ENCODE results near the gene STAG1. TPM values are rescaled to one million over a fixed set of nuclear protein-coding genes. Genes with fewer than 3 reads are reported as not detected.
A peak's percentile ranks its signal among the peaks of the same experiment; 100 is the strongest.

The STAG1 gene
- total RNA-seq, 1 experiment from 2014 or later: 34.3 TPM

DNA sequence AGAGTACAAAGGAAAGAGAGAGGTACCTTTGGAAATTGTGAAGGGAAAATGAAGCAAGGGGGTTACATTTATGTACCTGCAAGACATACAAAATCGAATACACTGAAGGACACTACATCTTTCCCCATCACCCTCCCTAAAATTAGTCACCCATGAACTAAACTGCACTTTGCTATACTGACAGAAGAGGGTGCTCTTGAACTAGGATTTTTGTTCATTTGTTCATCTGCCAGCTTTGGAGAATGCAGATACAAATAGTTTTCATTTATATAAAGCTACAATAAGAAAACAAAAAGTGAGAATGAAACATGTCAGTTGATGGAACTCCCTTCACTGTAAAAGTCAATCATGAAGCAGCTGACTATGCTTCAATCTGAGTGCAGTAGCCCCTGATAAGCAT is 446.3 kb downstream of the STAG1 start:
- Histone ChIP-seq H3K4me1 (no peaks in the 10 kb centered on the region), H3K36me3 (peaks cover 12% of the 10 kb centered on the region)

DNA sequence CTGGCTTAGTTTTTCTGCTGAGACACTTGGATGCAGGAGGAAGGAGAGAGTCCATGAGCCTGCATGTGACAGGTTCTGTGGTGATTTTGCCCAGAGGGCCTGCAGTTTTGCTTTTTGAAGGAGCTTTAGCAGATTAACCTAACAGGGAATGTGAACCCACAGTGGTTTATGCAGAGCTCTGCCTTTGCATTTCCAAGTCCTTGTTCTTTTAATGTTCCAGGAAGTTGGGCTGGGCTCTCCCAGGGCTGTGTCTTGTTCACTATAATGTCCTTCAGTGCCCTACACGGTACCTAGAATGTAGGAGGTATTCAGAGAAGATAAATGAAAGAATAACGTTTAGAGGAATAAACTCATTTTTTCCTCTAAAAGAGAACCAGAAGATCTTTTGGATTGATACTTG is 451.7 kb downstream of the STAG1 start:
- no peak for DNase-seq
- Histone ChIP-seq H3K27ac (no peak overlapping the region), H3K4me3 (no peak overlapping the region), H3K9me3 (replicated peaks) (no peaks in the 10 kb centered on the region), H3K4me1 (no peaks in the 10 kb centered on the region), H3K36me3 (peaks cover 27% of the 10 kb centered on the region), H3K27me3 (no peaks in the 10 kb centered on the region)

More for the DNA sequence above, 446.3 kb downstream of the STAG1 start:
- H3K4me3 ChIP-seq: no peak overlapping the region
- 0 out of 2 replicates have a peak, but pooled peaks cover 6% of the 10 kb centered on the region for H3K9me3 ChIP-seq (replicated peaks)
- peak in 1 of 2 experiments; percentile 70 for DNase-seq
- H3K27me3 ChIP-seq: no peaks in the 10 kb centered on the region
- H3K27ac ChIP-seq: no peak overlapping the region

DNA sequence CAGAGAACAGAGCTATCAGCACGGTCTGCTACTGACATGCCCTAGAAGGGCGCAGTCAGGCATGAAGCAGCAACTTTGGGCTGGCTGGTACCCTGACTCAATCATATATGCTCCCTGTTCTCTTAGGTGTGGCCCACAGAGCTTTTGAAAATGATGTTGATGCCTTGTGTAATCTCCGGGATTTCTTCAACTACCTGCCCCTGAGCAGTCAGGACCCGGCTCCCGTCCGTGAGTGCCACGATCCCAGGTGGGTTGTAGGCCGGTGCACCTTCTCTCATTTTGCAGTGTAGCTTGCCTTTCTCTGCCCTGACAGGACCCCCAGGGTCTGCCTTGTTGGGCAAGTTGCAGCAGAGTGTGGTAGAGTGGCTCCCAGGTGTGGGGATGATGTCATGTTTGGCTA is 454.4 kb downstream of the STAG1 start:
- H3K4me3 ChIP-seq: no peak overlapping the region

DNA sequence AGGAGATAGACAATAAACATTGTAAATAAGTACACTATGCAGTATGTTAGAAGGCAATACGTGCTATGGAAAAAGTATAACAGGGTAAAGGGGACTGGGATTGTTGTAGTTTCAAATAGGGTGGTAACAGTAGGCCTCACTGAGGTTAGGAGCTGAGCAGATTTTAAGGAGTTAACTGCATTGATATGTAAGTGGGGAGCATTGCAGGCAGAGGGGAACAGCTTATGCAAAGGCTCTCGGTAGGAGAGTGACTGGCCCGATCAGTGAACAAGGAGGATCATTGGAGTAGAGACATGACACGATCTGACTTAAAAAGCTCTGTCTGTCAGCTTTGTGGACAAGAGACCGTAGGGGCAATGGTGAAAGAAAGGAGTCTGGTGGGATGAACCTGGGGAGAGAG is 455.2 kb downstream of the STAG1 start:
- H3K36me3 ChIP-seq: peaks cover 35% of the 10 kb centered on the region
- no peaks in the 10 kb centered on the region for H3K27me3 ChIP-seq
- H3K27ac ChIP-seq: no peak overlapping the region
- no peak overlapping the region for H3K4me3 ChIP-seq
- H3K9me3 ChIP-seq (replicated peaks): no peaks in the 10 kb centered on the region
- DNase-seq: no peak
- no peaks in the 10 kb centered on the region for H3K4me1 ChIP-seq

More for the DNA sequence above, 454.4 kb downstream of the STAG1 start:
- DNase-seq: no peak
- Histone ChIP-seq H3K27me3 (no peaks in the 10 kb centered on the region), H3K4me1 (no peaks in the 10 kb centered on the region), H3K36me3 (peaks cover 35% of the 10 kb centered on the region), H3K27ac (no peak overlapping the region), H3K9me3 (replicated peaks) (no peaks in the 10 kb centered on the region)

DNA sequence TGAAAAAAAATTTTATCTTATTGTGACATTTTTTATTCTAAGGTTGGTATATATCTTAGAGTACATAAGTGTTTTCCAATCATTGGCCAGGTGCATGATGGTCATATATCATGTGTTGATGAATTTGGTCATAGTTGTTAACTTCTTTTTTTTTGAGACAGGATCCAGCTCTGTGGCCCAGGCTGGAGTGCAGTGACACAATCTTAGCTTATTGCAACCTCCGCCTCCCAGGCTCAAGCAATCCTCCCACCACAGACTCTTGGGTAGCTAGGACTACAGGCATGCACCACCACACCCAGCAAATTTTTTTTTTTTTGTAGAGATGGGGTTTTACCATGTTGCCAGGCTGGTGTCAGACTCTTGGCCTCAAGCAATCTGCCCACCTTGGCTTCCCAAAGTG is 458.0 kb downstream of the STAG1 start:
- no peaks in the 10 kb centered on the region for H3K9me3 ChIP-seq (replicated peaks)
- H3K36me3 ChIP-seq: peaks cover 23% of the 10 kb centered on the region

DNA sequence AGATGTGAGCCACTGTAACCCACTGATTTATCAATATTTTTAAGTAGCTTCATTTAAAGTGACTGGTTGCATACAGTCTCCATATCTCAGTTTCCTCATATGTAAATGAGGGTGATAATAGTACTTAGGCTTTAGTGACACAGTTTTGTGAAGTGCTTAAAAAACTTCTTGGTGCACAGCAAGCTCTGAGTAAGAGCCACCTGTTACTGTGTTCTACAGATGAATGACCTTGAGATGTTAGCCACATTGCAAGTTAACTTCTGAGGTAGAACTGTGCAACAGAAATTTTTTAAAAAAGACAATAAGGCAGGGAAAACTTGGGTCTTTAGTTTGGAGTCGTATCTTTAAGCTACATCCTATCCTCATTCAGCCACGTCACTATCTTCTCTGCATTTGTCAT is 458.9 kb downstream of the STAG1 start:
- H3K27ac ChIP-seq: no peak overlapping the region
- no peaks in the 10 kb centered on the region for H3K9me3 ChIP-seq (replicated peaks)
- H3K27me3 ChIP-seq: no peaks in the 10 kb centered on the region
- H3K36me3 ChIP-seq: peaks cover 19% of the 10 kb centered on the region
- H3K4me1 ChIP-seq: no peaks in the 10 kb centered on the region
- H3K4me3 ChIP-seq: no peak overlapping the region
- no peak for DNase-seq

More for the DNA sequence above, 458.0 kb downstream of the STAG1 start:
- no peaks in the 10 kb centered on the region for H3K27me3 ChIP-seq
- H3K4me1 ChIP-seq: no peaks in the 10 kb centered on the region
- H3K4me3 ChIP-seq: no peak overlapping the region
- H3K27ac ChIP-seq: no peak overlapping the region
- DNase-seq: no peak

DNA sequence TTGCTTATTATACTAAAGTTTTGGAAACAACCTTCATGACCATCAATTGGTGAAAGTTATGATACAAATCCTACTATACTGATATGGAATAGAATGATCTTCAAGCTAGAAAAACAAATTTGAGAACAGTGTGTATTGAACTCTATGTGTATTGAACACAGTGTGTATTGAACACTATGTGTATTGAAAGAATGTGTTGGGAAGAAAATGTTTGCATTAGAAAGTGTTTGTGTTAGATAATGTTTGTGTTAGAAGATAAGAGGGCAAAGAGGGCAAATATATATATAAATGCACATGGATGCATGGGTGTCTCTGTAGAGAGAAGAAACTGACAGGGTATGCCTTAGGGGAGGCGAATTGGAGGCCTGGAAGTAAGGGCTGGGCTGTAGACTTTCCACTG is 459.7 kb downstream of the STAG1 start:
- no peaks in the 10 kb centered on the region for H3K27me3 ChIP-seq
- H3K27ac ChIP-seq: no peak overlapping the region

DNA sequence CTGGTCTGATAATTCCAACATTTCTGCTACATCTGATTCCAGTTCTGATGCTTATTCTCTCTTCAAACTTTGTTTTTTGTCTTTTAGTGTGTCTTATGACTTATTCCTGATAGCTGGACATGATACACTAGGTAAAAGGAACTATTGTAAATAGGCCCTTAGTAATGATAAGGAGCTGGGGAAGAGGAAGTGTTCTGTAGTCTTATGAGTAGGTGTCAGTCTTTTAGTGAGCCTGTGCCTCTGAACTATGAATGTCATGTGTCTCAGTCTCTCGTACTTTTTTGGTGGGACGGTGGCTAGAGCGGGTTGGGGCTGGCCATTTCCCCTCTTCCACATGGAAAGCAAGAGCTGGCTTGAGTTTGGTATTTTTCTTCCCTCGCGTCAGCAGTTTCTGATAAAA is 460.9 kb downstream of the STAG1 start:
- DNase-seq: no peak
- Histone ChIP-seq H3K27ac (no peak overlapping the region), H3K4me3 (no peak overlapping the region), H3K36me3 (peaks cover 19% of the 10 kb centered on the region), H3K4me1 (no peaks in the 10 kb centered on the region), H3K9me3 (replicated peaks) (no peaks in the 10 kb centered on the region), H3K27me3 (no peaks in the 10 kb centered on the region)

More for the DNA sequence above, 459.7 kb downstream of the STAG1 start:
- no peak overlapping the region for H3K4me3 ChIP-seq
- no peaks in the 10 kb centered on the region for H3K9me3 ChIP-seq (replicated peaks)
- DNase-seq: no peak
- H3K36me3 ChIP-seq: peaks cover 19% of the 10 kb centered on the region
- H3K4me1 ChIP-seq: no peaks in the 10 kb centered on the region

Other genes starting within 250 kb of the STAG1 start
- gene SLC35G2, start 66.7 kb upstream of the STAG1 start, total RNA-seq (2014; rRNA removed; shearing (Covaris generic)): 8.1 and 8.9 TPM in 2 replicates
- gene NCK1, start 109.8 kb upstream of the STAG1 start, total RNA-seq (2014; rRNA removed; shearing (Covaris generic)): 33.1 and 42.9 TPM in 2 replicates
- 1.0 and 1.3 TPM in 2 replicates for gene IL20RB, start 205.6 kb upstream of the STAG1 start, total RNA-seq (2014; rRNA removed; shearing (Covaris generic))